Loucy (cell line): ENCODE measurements around the gene CCDC178.

Experiments used
- H2AFZ ChIP-seq: fragments of 200-600 bp; sonication (generic); 2 replicates; pipeline ENCODE4 v1.6.0; 2016; ENCODE audit warnings: antibody characterized with exemption, mild to moderate bottlenecking, low read length, moderate library complexity
- H3F3A ChIP-seq: fragments of 200-600 bp; 2 replicates; pipeline ENCODE4 v1.6.0; 2016; ENCODE audit warnings: antibody characterized with exemption, low read depth, mild to moderate bottlenecking
- H3K27me3 ChIP-seq: fragments of 200-600 bp; sonication (generic); 2 replicates; pipeline ENCODE4 v1.6.1; 2014; ENCODE audit warnings: low read length, mild to moderate bottlenecking; ENCODE audit not compliant: insufficient read depth, poor library complexity, severe bottlenecking
- H3K36me3 ChIP-seq: fragments of 200-600 bp; sonication (generic); 2 replicates; pipeline ENCODE4 v1.6.1; 2016; ENCODE audit warnings: low read length; ENCODE audit not compliant: insufficient read depth
- H3K4me1 ChIP-seq: fragments of 200-600 bp; sonication (generic); 2 replicates; pipeline ENCODE4 v1.5.1; 2014; ENCODE audit warnings: low read length, mild to moderate bottlenecking; ENCODE audit not compliant: insufficient read depth, poor library complexity, severe bottlenecking
- H3K4me2 ChIP-seq: fragments of 200-600 bp; sonication (generic); 2 replicates; pipeline ENCODE4 v1.6.0; 2014; ENCODE audit warnings: antibody characterized with exemption, low read length, low read depth, mild to moderate bottlenecking; ENCODE audit not compliant: poor library complexity, severe bottlenecking
- H3K4me3 ChIP-seq: fragments of 200-600 bp; sonication (generic); 2 replicates; pipeline ENCODE4 v1.5.1; 2014; ENCODE audit warnings: low read length, mild to moderate bottlenecking, mixed read lengths; ENCODE audit not compliant: poor library complexity, severe bottlenecking
- H3K79me2 ChIP-seq: fragments of 200-600 bp; sonication (generic); 2 replicates; pipeline ENCODE4 v1.6.1; 2014; ENCODE audit warnings: low read length; ENCODE audit not compliant: insufficient read depth
- H3K9ac ChIP-seq: fragments of 200-600 bp; sonication (generic); 2 replicates; pipeline ENCODE4 v1.6.0; 2014; ENCODE audit warnings: mild to moderate bottlenecking, low read depth, low read length, moderate library complexity; ENCODE audit not compliant: poor library complexity, severe bottlenecking
- H3K9me2 ChIP-seq: fragments of 200-600 bp; sonication (generic); replicated peaks from 2 replicates; pipeline ENCODE4 v1.6.1; 2016; ENCODE audit warnings: low read depth, low read length, mixed read lengths
- H3K9me3 ChIP-seq: fragments of 200-600 bp; sonication (generic); 2 replicates; pipeline ENCODE4 v1.6.1; 2014; ENCODE audit warnings: mild to moderate bottlenecking, antibody characterized with exemption, low read length, low read depth; ENCODE audit not compliant: insufficient read depth
- H4K20me1 ChIP-seq: fragments of 200-600 bp; sonication (generic); 2 replicates; pipeline ENCODE4 v1.6.0; 2014; ENCODE audit warnings: antibody characterized with exemption, low read length, mild to moderate bottlenecking; ENCODE audit not compliant: insufficient read depth, poor library complexity, severe bottlenecking
- EZH2phosphoT487 ChIP-seq: fragments of 200-600 bp; IDR thresholded peaks from 2 replicates; pipeline ENCODE4 v1.6.1; 2018; ENCODE audit warnings: antibody characterized with exemption, mild to moderate bottlenecking, moderate library complexity, borderline replicate concordance
- TF ChIP-seq, protein P1 (sequence below): fragments of 200-600 bp; sonication (generic); conservative IDR thresholded peaks from 2 replicates; pipeline ENCODE4 v1.5.1; 2014; ENCODE audit warnings: mild to moderate bottlenecking, antibody characterized with exemption, low read length

Gene CCDC178

DNA sequence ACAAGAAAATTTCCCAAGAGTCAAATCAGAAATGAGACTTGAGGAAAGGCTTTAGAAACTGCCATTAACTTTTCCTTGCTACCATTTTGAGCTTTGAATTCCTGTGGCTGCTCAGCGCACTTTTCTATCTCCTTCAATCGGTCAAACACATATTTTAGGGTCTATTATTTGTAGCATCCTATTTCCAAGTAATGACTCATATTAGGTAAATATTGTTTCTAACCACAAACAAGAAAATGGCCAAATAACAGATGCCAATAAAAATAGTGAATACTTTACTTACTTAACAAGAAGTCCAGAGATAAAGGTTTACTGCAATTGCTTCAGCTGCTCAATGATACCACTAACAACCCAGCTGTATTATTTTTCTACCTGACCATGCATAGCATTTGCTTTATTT, 29.7 kb upstream of the CCDC178 start:
- no peak overlapping the region for H2AFZ ChIP-seq
- no peak overlapping the region for H3K4me2 ChIP-seq
- no peaks in the 10 kb centered on the region for H4K20me1 ChIP-seq
- no peaks in the 10 kb centered on the region for H3K27me3 ChIP-seq
- no peaks in the 10 kb centered on the region for H3K9me2 ChIP-seq
- H3K9me3 ChIP-seq, result no peaks in the 10 kb centered on the region
- no peaks in the 10 kb centered on the region for H3K36me3 ChIP-seq
- H3K79me2 ChIP-seq, result no peaks in the 10 kb centered on the region
- TF ChIP-seq, protein P1, sequence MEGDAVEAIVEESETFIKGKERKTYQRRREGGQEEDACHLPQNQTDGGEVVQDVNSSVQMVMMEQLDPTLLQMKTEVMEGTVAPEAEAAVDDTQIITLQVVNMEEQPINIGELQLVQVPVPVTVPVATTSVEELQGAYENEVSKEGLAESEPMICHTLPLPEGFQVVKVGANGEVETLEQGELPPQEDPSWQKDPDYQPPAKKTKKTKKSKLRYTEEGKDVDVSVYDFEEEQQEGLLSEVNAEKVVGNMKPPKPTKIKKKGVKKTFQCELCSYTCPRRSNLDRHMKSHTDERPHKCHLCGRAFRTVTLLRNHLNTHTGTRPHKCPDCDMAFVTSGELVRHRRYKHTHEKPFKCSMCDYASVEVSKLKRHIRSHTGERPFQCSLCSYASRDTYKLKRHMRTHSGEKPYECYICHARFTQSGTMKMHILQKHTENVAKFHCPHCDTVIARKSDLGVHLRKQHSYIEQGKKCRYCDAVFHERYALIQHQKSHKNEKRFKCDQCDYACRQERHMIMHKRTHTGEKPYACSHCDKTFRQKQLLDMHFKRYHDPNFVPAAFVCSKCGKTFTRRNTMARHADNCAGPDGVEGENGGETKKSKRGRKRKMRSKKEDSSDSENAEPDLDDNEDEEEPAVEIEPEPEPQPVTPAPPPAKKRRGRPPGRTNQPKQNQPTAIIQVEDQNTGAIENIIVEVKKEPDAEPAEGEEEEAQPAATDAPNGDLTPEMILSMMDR, result no peak
- TF ChIP-seq EZH2phosphoT487, result no peak
- H3K4me1 ChIP-seq, result no peaks in the 10 kb centered on the region
- H3F3A ChIP-seq, result no peaks in the 10 kb centered on the region
- H3K9ac ChIP-seq, result no peak overlapping the region
- H3K4me3 ChIP-seq, result no peak overlapping the region

DNA sequence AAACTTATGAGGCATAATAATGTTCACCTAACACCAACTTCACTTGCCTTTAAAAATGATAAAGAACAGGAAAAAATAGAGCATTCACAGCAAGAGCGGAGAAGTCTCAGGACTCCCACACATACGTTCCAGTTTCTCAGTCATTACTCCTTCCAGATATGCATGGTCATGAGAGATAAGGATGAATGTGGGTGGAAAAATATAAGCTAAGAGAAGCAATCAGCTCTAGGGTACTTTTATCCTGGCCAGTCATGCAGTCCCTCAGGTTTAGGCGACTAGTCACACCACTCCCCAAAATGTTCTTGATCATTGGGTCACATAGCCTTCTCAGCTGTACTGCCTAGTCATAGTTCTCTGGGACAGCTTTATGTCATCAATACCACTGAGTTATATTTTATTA, 29.2 kb upstream of the CCDC178 start:
- no peak overlapping the region for H3K9ac ChIP-seq
- no peaks in the 10 kb centered on the region for H3K27me3 ChIP-seq
- no peaks in the 10 kb centered on the region for H3K9me3 ChIP-seq
- no peaks in the 10 kb centered on the region for H3K79me2 ChIP-seq
- no peak overlapping the region for H2AFZ ChIP-seq
- H3K4me1 ChIP-seq, result no peaks in the 10 kb centered on the region
- no peaks in the 10 kb centered on the region for H3F3A ChIP-seq
- H3K36me3 ChIP-seq, result no peaks in the 10 kb centered on the region
- no peaks in the 10 kb centered on the region for H3K9me2 ChIP-seq
- TF ChIP-seq EZH2phosphoT487, result no peak
- TF ChIP-seq, protein P1, result no peak
- no peak overlapping the region for H3K4me3 ChIP-seq
- H4K20me1 ChIP-seq, result no peaks in the 10 kb centered on the region
- no peak overlapping the region for H3K4me2 ChIP-seq

DNA sequence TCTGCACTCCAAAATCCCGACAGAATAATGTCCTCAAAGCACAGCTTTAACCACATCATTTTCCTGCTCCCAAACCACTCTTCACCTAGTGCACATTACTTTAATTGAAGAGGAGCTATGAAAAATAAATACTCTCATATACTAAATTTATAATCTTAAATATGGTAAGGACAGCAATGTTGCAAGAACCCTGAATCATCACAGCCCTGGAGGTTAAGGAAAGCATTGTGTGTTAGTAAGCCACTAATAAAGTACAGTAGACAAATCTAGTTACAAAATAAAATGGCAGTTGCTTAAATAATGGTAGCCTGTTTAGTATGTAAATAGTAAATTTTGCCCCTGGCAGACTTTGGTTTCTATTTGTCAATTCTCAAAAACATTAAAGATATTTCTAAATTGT, 27.0 kb upstream of the CCDC178 start:
- Histone ChIP-seq H3K4me1 (peaks cover 3% of the 10 kb centered on the region), H3K4me2 (no peak overlapping the region), H3F3A (no peaks in the 10 kb centered on the region), H3K9me3 (no peaks in the 10 kb centered on the region), H3K9me2 (no peaks in the 10 kb centered on the region), H2AFZ (no peak overlapping the region), H4K20me1 (no peaks in the 10 kb centered on the region), H3K36me3 (no peaks in the 10 kb centered on the region), H3K9ac (no peak overlapping the region), H3K27me3 (no peaks in the 10 kb centered on the region), H3K79me2 (no peaks in the 10 kb centered on the region), H3K4me3 (no peak overlapping the region)
- TF ChIP-seq, protein P1, result no peak
- TF ChIP-seq EZH2phosphoT487, result no peak
